ENCODE measurements around the gene SBNO2. TPM values are rescaled to one million over a fixed set of nuclear protein-coding genes. Genes with fewer than 3 reads are reported as not detected.
A peak's percentile ranks its signal among the peaks of the same experiment; 100 is the strongest.

The SBNO2 gene
- total and polyA plus RNA-seq, 9 of the 15 experiments (the other 6 are each of a cell fraction or from before 2014, with no cell fraction given) = 0.01 to 46.2 (median 6.7) TPM

DNA sequence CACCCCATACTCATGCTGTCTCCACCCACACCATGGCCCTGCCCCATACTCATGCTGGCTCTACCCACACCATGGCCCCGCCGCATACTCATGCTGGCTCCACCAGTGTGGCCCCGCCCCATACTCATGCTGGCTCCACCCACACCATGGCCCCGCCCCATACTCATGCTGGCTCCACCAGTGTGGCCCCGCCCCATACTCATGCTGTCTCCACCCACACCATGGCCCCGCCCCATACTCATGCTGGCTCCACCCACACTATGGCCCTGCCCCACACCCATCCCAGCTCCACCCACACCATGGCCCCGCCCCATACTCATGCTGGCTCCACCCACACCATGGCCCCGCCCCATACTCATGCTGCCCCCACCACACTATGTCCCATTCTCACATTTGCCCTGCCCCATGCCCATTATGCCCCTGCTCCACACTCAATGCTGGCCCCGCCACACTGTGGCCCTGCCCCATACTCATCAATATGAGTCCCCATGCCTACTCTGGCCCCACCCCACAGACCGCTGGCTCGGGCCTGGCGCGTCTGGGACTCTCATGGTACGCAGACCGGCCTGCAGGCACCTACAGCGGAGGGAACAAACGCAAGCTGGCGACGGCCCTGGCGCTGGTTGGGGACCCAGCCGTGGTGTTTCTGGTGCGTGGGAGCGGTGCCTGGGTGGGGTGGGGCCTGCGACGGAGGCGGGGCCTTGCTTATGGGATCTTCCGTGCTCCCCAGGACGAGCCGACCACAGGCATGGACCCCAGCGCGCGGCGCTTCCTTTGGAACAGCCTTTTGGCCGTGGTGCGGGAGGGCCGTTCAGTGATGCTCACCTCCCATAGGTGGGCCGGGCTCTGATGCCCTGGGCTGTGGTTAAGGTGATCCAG, 110.8 kb downstream of the SBNO2 start (continued):
- peak; percentile 78 for TF ChIP-seq SP1 (CRISPR knock-in tag; IDR thresholded peaks at IDR 0.05)
- no peak for TF ChIP-seq ZFPM2 (CRISPR knock-in tag; IDR thresholded peaks at IDR 0.05)
- no peak for TF ChIP-seq RBM15 (IDR thresholded peaks at IDR 0.05; ENCODE audit: insufficient read depth, low read length)
- TF ChIP-seq MEF2A (IDR thresholded peaks at IDR 0.05; ENCODE audit: control insufficient read depth, low read depth, low read length) = no peak
- 0 out of 2 replicates have a peak, but pooled peaks have one; percentile 5 for TF ChIP-seq JUND (IDR thresholded peaks at IDR 0.05; ENCODE audit: borderline replicate concordance, low read depth, low read length)
- no peak for TF ChIP-seq JUND (tag; IDR thresholded peaks at IDR 0.05; ENCODE audit: borderline replicate concordance, low read depth, low read length)
- 0 out of 2 replicates have a peak, but pooled peaks have one; percentile 10 for TF ChIP-seq MYC (IDR thresholded peaks at IDR 0.05; ENCODE audit: low read depth, low read length)
- TF ChIP-seq MYC (CRISPR knock-in tag; IDR thresholded peaks at IDR 0.05; ENCODE audit: borderline replicate concordance, low read depth) = no peak
- no peak for TF ChIP-seq CBX2 (IDR thresholded peaks at IDR 0.05; ENCODE audit: insufficient read depth, low read length, poor library complexity, severe bottlenecking)
- TF ChIP-seq RBM22 (IDR thresholded peaks at IDR 0.05; ENCODE audit: low read depth, low read length, poor library complexity, severe bottlenecking) = peak; percentile 48
- TF ChIP-seq HMGN3 (IDR thresholded peaks at IDR 0.05; ENCODE audit: borderline replicate concordance, extremely low read depth, insufficient read length, low read depth, low read length) = no peak
- no peak; the same call in 1 of the 2 replicates for TF ChIP-seq OTX1 (CRISPR knock-in tag; IDR thresholded peaks at IDR 0.05)
- peak; percentile 93 for TF ChIP-seq POLR2AphosphoS2 (IDR thresholded peaks at IDR 0.05; ENCODE audit: low read length)
- peak in 1 of 3 experiments; percentile 24 for TF ChIP-seq YY1 (IDR thresholded peaks at IDR 0.05; ENCODE audit: borderline replicate concordance in 1 of 3, control insufficient read depth in 1 of 3, extremely low read depth in 1 of 3, insufficient read depth in 3 of 3, insufficient read length in 1 of 3, insufficient replicate concordance in 2 of 3, low read depth in 1 of 3, low read length in 2 of 3)
- TF ChIP-seq, protein P1, sequence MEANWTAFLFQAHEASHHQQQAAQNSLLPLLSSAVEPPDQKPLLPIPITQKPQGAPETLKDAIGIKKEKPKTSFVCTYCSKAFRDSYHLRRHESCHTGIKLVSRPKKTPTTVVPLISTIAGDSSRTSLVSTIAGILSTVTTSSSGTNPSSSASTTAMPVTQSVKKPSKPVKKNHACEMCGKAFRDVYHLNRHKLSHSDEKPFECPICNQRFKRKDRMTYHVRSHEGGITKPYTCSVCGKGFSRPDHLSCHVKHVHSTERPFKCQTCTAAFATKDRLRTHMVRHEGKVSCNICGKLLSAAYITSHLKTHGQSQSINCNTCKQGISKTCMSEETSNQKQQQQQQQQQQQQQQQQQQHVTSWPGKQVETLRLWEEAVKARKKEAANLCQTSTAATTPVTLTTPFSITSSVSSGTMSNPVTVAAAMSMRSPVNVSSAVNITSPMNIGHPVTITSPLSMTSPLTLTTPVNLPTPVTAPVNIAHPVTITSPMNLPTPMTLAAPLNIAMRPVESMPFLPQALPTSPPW (CRISPR knock-in tag; IDR thresholded peaks at IDR 0.05) = peak; percentile 52; the same call in 1 of the 2 replicates
- TF ChIP-seq, protein P2, sequence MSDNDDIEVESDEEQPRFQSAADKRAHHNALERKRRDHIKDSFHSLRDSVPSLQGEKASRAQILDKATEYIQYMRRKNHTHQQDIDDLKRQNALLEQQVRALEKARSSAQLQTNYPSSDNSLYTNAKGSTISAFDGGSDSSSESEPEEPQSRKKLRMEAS (CRISPR knock-in tag; IDR thresholded peaks at IDR 0.05) = 0 out of 2 replicates have a peak, but pooled peaks have one; percentile 4
- TF ChIP-seq TBL1XR1 (IDR thresholded peaks at IDR 0.05; ENCODE audit: low read length in 2 of 2) = no peak
- TF ChIP-seq KLF10 (CRISPR knock-in tag; IDR thresholded peaks at IDR 0.05) = no peak
- TF ChIP-seq ZNF184 (CRISPR knock-in tag; IDR thresholded peaks at IDR 0.05) = no peak
- TF ChIP-seq CBFB (CRISPR knock-in tag; IDR thresholded peaks at IDR 0.05) = 0 out of 2 replicates have a peak, but pooled peaks have one; percentile 68
- TF ChIP-seq, protein P3, sequence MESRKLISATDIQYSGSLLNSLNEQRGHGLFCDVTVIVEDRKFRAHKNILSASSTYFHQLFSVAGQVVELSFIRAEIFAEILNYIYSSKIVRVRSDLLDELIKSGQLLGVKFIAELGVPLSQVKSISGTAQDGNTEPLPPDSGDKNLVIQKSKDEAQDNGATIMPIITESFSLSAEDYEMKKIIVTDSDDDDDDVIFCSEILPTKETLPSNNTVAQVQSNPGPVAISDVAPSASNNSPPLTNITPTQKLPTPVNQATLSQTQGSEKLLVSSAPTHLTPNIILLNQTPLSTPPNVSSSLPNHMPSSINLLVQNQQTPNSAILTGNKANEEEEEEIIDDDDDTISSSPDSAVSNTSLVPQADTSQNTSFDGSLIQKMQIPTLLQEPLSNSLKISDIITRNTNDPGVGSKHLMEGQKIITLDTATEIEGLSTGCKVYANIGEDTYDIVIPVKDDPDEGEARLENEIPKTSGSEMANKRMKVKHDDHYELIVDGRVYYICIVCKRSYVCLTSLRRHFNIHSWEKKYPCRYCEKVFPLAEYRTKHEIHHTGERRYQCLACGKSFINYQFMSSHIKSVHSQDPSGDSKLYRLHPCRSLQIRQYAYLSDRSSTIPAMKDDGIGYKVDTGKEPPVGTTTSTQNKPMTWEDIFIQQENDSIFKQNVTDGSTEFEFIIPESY (CRISPR knock-in tag; IDR thresholded peaks at IDR 0.05) = peak; percentile 94
